DOHH2 (cell line): Measurements from ENCODE around the gene GP5.

Source experiments
- EZH2phosphoT487 ChIP-seq: fragments of 200-600 bp; sonication (generic); IDR thresholded peaks from 2 replicates; pipeline ENCODE4 v1.6.1; 2017; ENCODE audit warnings: borderline replicate concordance, mild to moderate bottlenecking, antibody characterized with exemption, low read length, moderate library complexity, mixed read lengths
- TF ChIP-seq, protein P1 (sequence below): fragments of 200-600 bp; sonication (generic); IDR thresholded peaks from one replicate; pipeline ENCODE4 v1.5.1; 2014; ENCODE audit warnings: antibody characterized with exemption, mild to moderate bottlenecking, low read depth, low read length; ENCODE audit not compliant: poor library complexity, severe bottlenecking

DNA sequence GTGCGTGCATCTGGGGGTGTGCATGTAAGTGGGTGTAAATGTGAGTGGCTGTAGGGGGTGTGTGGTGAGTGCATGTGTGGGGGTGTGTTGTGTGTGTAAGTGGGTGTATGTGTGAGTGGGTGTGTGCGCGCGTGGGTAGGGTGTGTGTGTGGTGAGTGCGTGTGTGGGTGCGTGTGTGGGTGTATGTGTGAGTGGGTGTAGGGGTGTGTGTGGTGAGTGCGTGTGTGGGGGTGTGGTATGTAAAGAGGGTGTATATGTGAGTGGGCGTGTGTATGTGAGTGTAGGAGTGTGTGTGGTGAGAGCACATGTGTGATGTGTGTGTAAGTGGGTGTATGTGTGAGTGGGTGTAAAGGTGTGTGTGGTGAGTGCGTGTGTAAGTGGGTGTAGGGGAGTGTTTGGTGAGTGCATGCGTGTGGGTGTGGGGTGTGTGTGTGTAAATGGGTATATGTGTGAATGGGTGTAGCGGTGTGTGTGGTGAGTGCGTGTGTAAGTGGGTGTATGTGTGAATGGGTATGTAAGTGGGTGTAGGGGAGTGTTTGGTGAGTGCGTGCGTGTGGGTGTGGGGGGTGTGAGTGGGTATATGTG is 47.0 kb downstream of the GP5 start:
- TF ChIP-seq, protein P1, sequence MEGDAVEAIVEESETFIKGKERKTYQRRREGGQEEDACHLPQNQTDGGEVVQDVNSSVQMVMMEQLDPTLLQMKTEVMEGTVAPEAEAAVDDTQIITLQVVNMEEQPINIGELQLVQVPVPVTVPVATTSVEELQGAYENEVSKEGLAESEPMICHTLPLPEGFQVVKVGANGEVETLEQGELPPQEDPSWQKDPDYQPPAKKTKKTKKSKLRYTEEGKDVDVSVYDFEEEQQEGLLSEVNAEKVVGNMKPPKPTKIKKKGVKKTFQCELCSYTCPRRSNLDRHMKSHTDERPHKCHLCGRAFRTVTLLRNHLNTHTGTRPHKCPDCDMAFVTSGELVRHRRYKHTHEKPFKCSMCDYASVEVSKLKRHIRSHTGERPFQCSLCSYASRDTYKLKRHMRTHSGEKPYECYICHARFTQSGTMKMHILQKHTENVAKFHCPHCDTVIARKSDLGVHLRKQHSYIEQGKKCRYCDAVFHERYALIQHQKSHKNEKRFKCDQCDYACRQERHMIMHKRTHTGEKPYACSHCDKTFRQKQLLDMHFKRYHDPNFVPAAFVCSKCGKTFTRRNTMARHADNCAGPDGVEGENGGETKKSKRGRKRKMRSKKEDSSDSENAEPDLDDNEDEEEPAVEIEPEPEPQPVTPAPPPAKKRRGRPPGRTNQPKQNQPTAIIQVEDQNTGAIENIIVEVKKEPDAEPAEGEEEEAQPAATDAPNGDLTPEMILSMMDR: no peak
- TF ChIP-seq EZH2phosphoT487: no peak
